Measurements from ENCODE around the gene ZNF215. TPM values are rescaled to one million over a fixed set of nuclear protein-coding genes. Genes with fewer than 3 reads are reported as not detected.

Gene ZNF215
- total RNA-seq, 4 donors from 2014 or later: 0.36 to 0.44 (median 0.39) TPM; not detected in 1

DNA sequence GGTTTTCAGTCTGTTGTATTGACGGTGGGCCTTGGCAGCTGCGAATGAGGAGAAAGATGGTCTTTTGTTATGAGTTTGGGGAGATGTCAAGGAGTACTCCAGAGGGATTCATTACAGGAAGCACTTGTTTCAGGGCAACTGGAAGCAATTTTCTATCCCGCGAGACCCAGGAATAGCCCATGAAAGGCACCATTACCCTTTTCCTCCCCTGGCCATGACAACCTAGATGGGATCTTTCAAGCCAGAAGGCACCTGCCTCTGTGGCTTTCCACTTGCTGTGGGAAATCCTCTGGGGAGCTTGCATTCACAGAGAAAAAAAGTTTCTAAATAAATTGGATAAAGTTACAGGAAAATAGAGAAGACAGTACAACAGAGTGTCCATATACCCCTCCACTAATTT is 2.7 kb downstream of the ZNF215 start:
- H3K36me3 ChIP-seq: no peaks in the 10 kb centered on the region
- no peak for ATAC-seq
- TF ChIP-seq POLR2A (IDR thresholded peaks at IDR 0.05): no peak
- TF ChIP-seq, protein P1, sequence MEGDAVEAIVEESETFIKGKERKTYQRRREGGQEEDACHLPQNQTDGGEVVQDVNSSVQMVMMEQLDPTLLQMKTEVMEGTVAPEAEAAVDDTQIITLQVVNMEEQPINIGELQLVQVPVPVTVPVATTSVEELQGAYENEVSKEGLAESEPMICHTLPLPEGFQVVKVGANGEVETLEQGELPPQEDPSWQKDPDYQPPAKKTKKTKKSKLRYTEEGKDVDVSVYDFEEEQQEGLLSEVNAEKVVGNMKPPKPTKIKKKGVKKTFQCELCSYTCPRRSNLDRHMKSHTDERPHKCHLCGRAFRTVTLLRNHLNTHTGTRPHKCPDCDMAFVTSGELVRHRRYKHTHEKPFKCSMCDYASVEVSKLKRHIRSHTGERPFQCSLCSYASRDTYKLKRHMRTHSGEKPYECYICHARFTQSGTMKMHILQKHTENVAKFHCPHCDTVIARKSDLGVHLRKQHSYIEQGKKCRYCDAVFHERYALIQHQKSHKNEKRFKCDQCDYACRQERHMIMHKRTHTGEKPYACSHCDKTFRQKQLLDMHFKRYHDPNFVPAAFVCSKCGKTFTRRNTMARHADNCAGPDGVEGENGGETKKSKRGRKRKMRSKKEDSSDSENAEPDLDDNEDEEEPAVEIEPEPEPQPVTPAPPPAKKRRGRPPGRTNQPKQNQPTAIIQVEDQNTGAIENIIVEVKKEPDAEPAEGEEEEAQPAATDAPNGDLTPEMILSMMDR (IDR thresholded peaks at IDR 0.05 in 4 of 5, conservative IDR thresholded peaks at IDR 0.05 in 1 of 5): no peak
- no peaks in the 10 kb centered on the region for H3K27me3 ChIP-seq
- H3K27ac ChIP-seq: no peak overlapping the region
- no peaks in the 10 kb centered on the region for H3K9me3 ChIP-seq
- H3K4me1 ChIP-seq: peaks cover 0 to 7% of the 10 kb centered on the region in 2 donors
- intact Hi-C loops (cut with DNase I; ENCODE audit: low total_unique reads) (loop anchor here (5.0 kb wide), 1 partner anchor 93 kb away; the partner anchor contains the start of genes NLRP14 and ZNF214), in situ Hi-C loops (cut with MboI; ENCODE audit: low sequenced_read_pairs in 4 of 4) (loop anchor here in 1 of 4 donors (25.0 kb wide), 1 partner anchor 92 kb away; the partner anchor contains the start of gene OR10A5)
- H3K4me3 ChIP-seq: no peak overlapping the region
- no peak for DNase-seq

DNA sequence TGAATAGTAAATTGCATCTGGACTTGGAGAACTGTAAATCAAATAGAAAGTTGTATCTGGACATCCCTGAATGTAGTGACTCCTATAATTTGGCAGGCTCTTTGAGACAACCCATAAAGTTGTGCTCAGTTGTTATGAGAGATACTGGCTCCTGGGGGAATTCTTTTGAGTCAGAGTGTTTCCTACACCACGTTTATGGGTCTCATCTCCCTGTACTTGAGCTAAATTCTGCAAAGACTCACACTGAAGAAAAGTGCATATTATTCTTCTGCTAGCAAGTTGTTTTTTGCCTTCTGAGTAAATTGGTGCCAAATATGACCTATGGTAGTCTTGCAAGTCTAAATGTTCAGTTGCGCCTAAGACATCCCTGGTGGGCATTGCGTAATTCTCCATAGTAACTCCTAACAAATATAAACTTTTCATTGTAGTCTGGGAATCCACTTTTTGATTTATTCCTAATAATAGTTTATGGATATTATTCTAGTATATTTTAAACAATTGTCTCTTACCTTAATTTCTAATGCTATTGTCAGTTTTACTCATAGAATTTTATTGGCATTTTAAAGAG is 5.0 kb downstream of the ZNF215 start:
- ATAC-seq (no peak), DNase-seq (no peak)
- intact Hi-C loops (cut with DNase I; ENCODE audit: low total_unique reads) (no loop called here), in situ Hi-C loops (cut with MboI; ENCODE audit: low sequenced_read_pairs in 4 of 4) (loop anchor here in 1 of 4 donors (25.0 kb wide), 1 partner anchor 94 kb away; the partner anchor contains the start of gene OR10A5)
- H3K4me1 ChIP-seq: no peaks in the 10 kb centered on the region
- no peaks in the 10 kb centered on the region for H3K9me3 ChIP-seq
- no peaks in the 10 kb centered on the region for H3K27me3 ChIP-seq
- H3K4me3 ChIP-seq: no peak overlapping the region
- TF ChIP-seq POLR2A (IDR thresholded peaks at IDR 0.05): no peak
- TF ChIP-seq, protein P1 (IDR thresholded peaks at IDR 0.05 in 4 of 5, conservative IDR thresholded peaks at IDR 0.05 in 1 of 5): no peak
- no peaks in the 10 kb centered on the region for H3K36me3 ChIP-seq
- H3K27ac ChIP-seq: no peak overlapping the region

DNA sequence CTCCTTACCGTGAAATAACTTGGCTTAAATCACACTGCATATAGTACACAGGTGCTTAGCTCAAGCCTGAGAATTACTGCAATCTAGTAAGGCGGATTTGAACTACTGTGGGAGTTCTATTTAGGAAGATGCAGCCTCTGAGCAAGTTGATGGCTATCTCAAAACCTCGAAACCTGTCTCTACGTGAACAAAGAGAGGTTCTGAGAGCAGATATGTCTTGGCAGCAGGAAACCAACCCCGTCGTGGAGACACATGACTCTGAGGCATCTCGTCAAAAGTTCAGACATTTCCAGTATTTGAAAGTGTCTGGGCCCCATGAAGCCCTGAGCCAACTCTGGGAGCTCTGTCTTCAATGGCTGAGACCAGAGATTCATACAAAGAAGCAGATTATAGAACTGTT is 5.9 kb downstream of the ZNF215 start:
- H3K9me3 ChIP-seq: no peaks in the 10 kb centered on the region
- no peak overlapping the region for H3K4me3 ChIP-seq
- no peaks in the 10 kb centered on the region for H3K36me3 ChIP-seq
- H3K27me3 ChIP-seq: no peaks in the 10 kb centered on the region
- H3K27ac ChIP-seq: no peak overlapping the region
- H3K4me1 ChIP-seq: no peaks in the 10 kb centered on the region
- intact Hi-C loops (cut with DNase I; ENCODE audit: low total_unique reads) (no loop called here), in situ Hi-C loops (cut with MboI; ENCODE audit: low sequenced_read_pairs in 4 of 4) (loop anchor here in 1 of 4 donors (25.0 kb wide), 1 partner anchor 95 kb away; the partner anchor contains the start of gene OR10A5)
- TF ChIP-seq, protein P1 (IDR thresholded peaks at IDR 0.05 in 4 of 5, conservative IDR thresholded peaks at IDR 0.05 in 1 of 5): no peak
- no peak for TF ChIP-seq POLR2A (IDR thresholded peaks at IDR 0.05)
- DNase-seq (no peak), ATAC-seq (no peak)

DNA sequence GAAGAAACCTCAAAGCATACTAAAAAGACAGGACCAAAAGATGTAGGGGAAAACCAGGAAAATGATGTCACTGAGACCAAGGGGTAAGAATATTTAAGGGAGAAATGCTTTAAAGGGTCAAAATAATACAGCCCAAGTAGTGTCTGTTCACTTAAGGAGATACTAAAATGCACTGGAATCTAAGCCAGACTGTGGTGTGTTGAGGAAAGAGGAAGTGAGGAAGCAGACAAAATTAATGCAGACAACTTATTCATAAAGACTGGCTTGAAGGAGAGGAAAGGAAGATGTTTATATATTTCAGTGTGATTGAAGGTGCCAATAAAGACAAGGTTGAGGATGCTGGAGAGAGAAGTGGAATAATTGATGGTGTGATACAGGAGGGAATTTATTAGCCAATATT is 15.7 kb downstream of the ZNF215 start:
- Histone ChIP-seq H3K4me1 (no peaks in the 10 kb centered on the region), H3K27me3 (no peaks in the 10 kb centered on the region), H3K27ac (no peak overlapping the region), H3K36me3 (no peaks in the 10 kb centered on the region), H3K9me3 (no peaks in the 10 kb centered on the region), H3K4me3 (no peak overlapping the region)
- in situ Hi-C loops (cut with MboI; ENCODE audit: low sequenced_read_pairs in 4 of 4) (loop anchor here in 1 of 4 donors (25.0 kb wide), 1 partner anchor 105 kb away; the partner anchor contains the start of gene OR10A5), intact Hi-C loops (cut with DNase I; ENCODE audit: low total_unique reads) (no loop called here)
- TF ChIP-seq, protein P1 (IDR thresholded peaks at IDR 0.05 in 4 of 5, conservative IDR thresholded peaks at IDR 0.05 in 1 of 5): no peak
- TF ChIP-seq POLR2A (IDR thresholded peaks at IDR 0.05): no peak
- ATAC-seq (no peak), DNase-seq (no peak)
